ENCODE measurements around the gene CLEC2D.
"Not testable (repeated sequence)": the region's sequence is repeated elsewhere in the genome, so short reads cannot be mapped to it uniquely, and the experiment has no call there.

The CLEC2D gene

GRCh38 chr12:9702255-9702654, 32.7 kb downstream of the CLEC2D start:
- Histone ChIP-seq H3K27ac (no peak overlapping the region), H3K4me3 (no peak overlapping the region)
- DNase-seq (ENCODE audit: low spot score), result no peak
- no peak for TF ChIP-seq CTCF (IDR thresholded peaks at IDR 0.05)

GRCh38 chr12:9704561-9704960, 35.0 kb downstream of the CLEC2D start:
- not testable (repeated sequence) for H3K27ac ChIP-seq; H3K4me3 ChIP-seq; DNase-seq (ENCODE audit: low spot score)

GRCh38 chr12:9706086-9706685, 36.7 kb downstream of the CLEC2D start:
- no peak for DNase-seq (ENCODE audit: low spot score)
- no peak overlapping the region for H3K4me3 ChIP-seq
- no peak overlapping the region for H3K27ac ChIP-seq
- no peak for TF ChIP-seq CTCF (IDR thresholded peaks at IDR 0.05)

GRCh38 chr12:9707356-9707755, 37.8 kb downstream of the CLEC2D start:
- Histone ChIP-seq H3K4me3 (no peak overlapping the region), H3K27ac (no peak overlapping the region)
- TF ChIP-seq CTCF (IDR thresholded peaks at IDR 0.05), result no peak
- DNase-seq (ENCODE audit: low spot score), result no peak

GRCh38 chr12:9707864-9708808, 38.6 kb downstream of the CLEC2D start:
- DNase-seq (ENCODE audit: low spot score), result no peak
- no peak overlapping the region for H3K4me3 ChIP-seq
- no peak overlapping the region for H3K27ac ChIP-seq
- peak; percentile 30 for TF ChIP-seq CTCF (IDR thresholded peaks at IDR 0.05)

- Histone ChIP-seq H3K4me3 (no peak overlapping the region), H3K27ac (no peak overlapping the region)
- TF ChIP-seq CTCF (IDR thresholded peaks at IDR 0.05), result no peak
- DNase-seq (ENCODE audit: low spot score), result no peak
Measured at GRCh38 chr12:9708853-9709252, 39.3 kb downstream of the CLEC2D start.

GRCh38 chr12:9710584-9711375, 41.3 kb downstream of the CLEC2D start:
- Histone ChIP-seq H3K4me3 (no peak overlapping the region), H3K27ac (no peak overlapping the region)
- no peak for TF ChIP-seq CTCF (IDR thresholded peaks at IDR 0.05)
- DNase-seq (ENCODE audit: low spot score), result no peak
